H9 (cell line): Measurements from ENCODE around the gene ALKAL2. TPM values are rescaled to one million over a fixed set of nuclear protein-coding genes. Genes with fewer than 3 reads are reported as not detected.

Experiments
- DNase-seq: peaks from one replicate; pipeline ENCODE4 v3.0.0-alpha.2; 2017
- H2AFZ ChIP-seq: one replicate; pipeline ENCODE4 v1.6.1; 2013; ENCODE audit warnings: mild to moderate bottlenecking, low read length, control low read depth, moderate library complexity
- H2AK5ac ChIP-seq: 2 replicates; pipeline ENCODE4 v1.6.1; 2013; ENCODE audit warnings: low read length, control low read depth, mixed read lengths; ENCODE audit not compliant: insufficient read length
- H2BK120ac ChIP-seq: one replicate; pipeline ENCODE4 v1.6.1; 2013; ENCODE audit warnings: low read depth, mild to moderate bottlenecking, low read length, control low read depth, inconsistent platforms; ENCODE audit not compliant: poor library complexity, severe bottlenecking
- H2BK12ac ChIP-seq: 2 replicates; pipeline ENCODE4 v1.6.1; 2013; ENCODE audit warnings: low read length, control low read depth, mixed read lengths, low read depth; ENCODE audit not compliant: insufficient read length
- H2BK15ac ChIP-seq: 2 replicates; pipeline ENCODE4 v1.6.1; 2013; ENCODE audit warnings: low read depth, low read length, control low read depth
- H2BK20ac ChIP-seq: one replicate; pipeline ENCODE4 v1.6.1; 2013; ENCODE audit warnings: low read depth, mild to moderate bottlenecking, low read length, control low read depth, inconsistent platforms; ENCODE audit not compliant: poor library complexity, severe bottlenecking
- H2BK5ac ChIP-seq: 2 replicates; pipeline ENCODE4 v1.6.1; 2013; ENCODE audit warnings: low read length, control low read depth, mixed read lengths; ENCODE audit not compliant: insufficient read length
- H3K14ac ChIP-seq: 2 replicates; pipeline ENCODE4 v1.6.1; 2013; ENCODE audit warnings: low read length, control low read depth; ENCODE audit not compliant: insufficient read depth
- H3K18ac ChIP-seq: 2 replicates; pipeline ENCODE4 v1.6.1; 2013; ENCODE audit warnings: low read depth, mild to moderate bottlenecking, mixed read lengths, low read length, control low read depth; ENCODE audit not compliant: insufficient read length
- H3K23ac ChIP-seq: 2 replicates; pipeline ENCODE4 v1.6.1; 2013; ENCODE audit warnings: low read length, control low read depth, mixed read lengths, low read depth; ENCODE audit not compliant: insufficient read length
- H3K23me2 ChIP-seq: 2 replicates; pipeline ENCODE4 v1.6.1; 2013; ENCODE audit warnings: low read depth, mild to moderate bottlenecking, mixed read lengths, low read length, control low read depth; ENCODE audit not compliant: insufficient read length, poor library complexity, severe bottlenecking
- H3K27ac ChIP-seq: 2 replicates; pipeline ENCODE4 v1.5.1; 2013; ENCODE audit warnings: low read length, control low read depth, mixed read lengths, low read depth; ENCODE audit not compliant: insufficient read length
- H3K27me3 ChIP-seq: 2 replicates; pipeline ENCODE4 v1.6.1; 2013; ENCODE audit warnings: low read length, control low read depth, inconsistent platforms; ENCODE audit not compliant: insufficient read depth
- H3K4ac ChIP-seq: 2 replicates; pipeline ENCODE4 v1.6.1; 2013; ENCODE audit warnings: low read depth, mild to moderate bottlenecking, control low read depth, inconsistent platforms, low read length, moderate library complexity
- H3K4me1 ChIP-seq: 2 replicates; pipeline ENCODE4 v1.6.1; 2013; ENCODE audit warnings: low read length, control low read depth, inconsistent platforms; ENCODE audit not compliant: insufficient read depth
- H3K4me2 ChIP-seq: 2 replicates; pipeline ENCODE4 v1.6.1; 2013; ENCODE audit warnings: low read length, control low read depth, mixed read lengths; ENCODE audit not compliant: insufficient read length, insufficient read depth
- H3K56ac ChIP-seq: 2 replicates; pipeline ENCODE4 v1.6.1; 2013; ENCODE audit warnings: low read depth, mild to moderate bottlenecking, mixed read lengths, low read length, control low read depth; ENCODE audit not compliant: insufficient read length
- H3K79me1 ChIP-seq: 2 replicates; pipeline ENCODE4 v1.6.1; 2013; ENCODE audit warnings: low read depth, mild to moderate bottlenecking, moderate library complexity, low read length, control low read depth, inconsistent platforms; ENCODE audit not compliant: insufficient read depth, poor library complexity, severe bottlenecking
- H3K79me2 ChIP-seq: 2 replicates; pipeline ENCODE4 v1.6.1; 2013; ENCODE audit warnings: low read length, control low read depth, inconsistent platforms; ENCODE audit not compliant: insufficient read depth
- H3K9ac ChIP-seq: 2 replicates; pipeline ENCODE4 v1.6.1; 2013; ENCODE audit warnings: low read length, control low read depth, mixed read lengths; ENCODE audit not compliant: insufficient read length; ENCODE audit errors: extremely low read depth
- H3K9me3 ChIP-seq: one replicate; pipeline ENCODE4 v1.6.1; 2013; ENCODE audit warnings: low read depth, low read length, inconsistent platforms; ENCODE audit not compliant: control insufficient read depth
- H3T11ph ChIP-seq: one replicate; pipeline ENCODE4 v1.6.1; 2013; ENCODE audit warnings: mild to moderate bottlenecking, low read length, control low read depth, inconsistent platforms
- H4K20me1 ChIP-seq: one replicate; pipeline ENCODE4 v1.6.1; 2013; ENCODE audit not compliant: control insufficient read depth, insufficient read length, insufficient read depth
- H4K5ac ChIP-seq: 2 replicates; pipeline ENCODE4 v1.6.1; 2013; ENCODE audit warnings: low read depth, mild to moderate bottlenecking, mixed read lengths, low read length, control low read depth; ENCODE audit not compliant: insufficient read length
- H4K8ac ChIP-seq: replicated peaks from 2 replicates; pipeline ENCODE4 v1.6.1; 2013; ENCODE audit warnings: low read length, control low read depth, mixed read lengths, low read depth; ENCODE audit not compliant: insufficient read length
- H4K91ac ChIP-seq: 2 replicates; pipeline ENCODE4 v1.6.1; 2013; ENCODE audit warnings: low read depth, mild to moderate bottlenecking, moderate library complexity, mixed read lengths, low read length, control low read depth; ENCODE audit not compliant: insufficient read length
- H3K27ac Mint-ChIP-seq, 3 experiments: 2 replicates in 2 of 3; 3 replicates in 1 of 3; pipeline ENCODE4 v1.8.0; 2020 to 2021; ENCODE audit warnings: mixed read lengths in 3 of 3, mild to moderate bottlenecking in 1 of 3, moderate library complexity in 1 of 3
- H3K27me3 Mint-ChIP-seq: 2 replicates; pipeline ENCODE4 v1.8.0; 2021; ENCODE audit warnings: low read depth, mild to moderate bottlenecking, moderate library complexity, mixed read lengths
- H3K36me3 Mint-ChIP-seq, 3 experiments: 2 replicates in 2 of 3; 3 replicates in 1 of 3; pipeline ENCODE4 v1.8.0; 2020 to 2021; ENCODE audit warnings: low read depth in 3 of 3, mixed read lengths in 3 of 3; ENCODE audit not compliant: insufficient read depth in 1 of 3
- H3K4me1 Mint-ChIP-seq, 2 experiments: 2 replicates each; pipeline ENCODE4 v1.8.0; 2020; ENCODE audit warnings: mixed read lengths in 2 of 2
- H3K4me3 Mint-ChIP-seq, 2 experiments: 2 replicates in 1 of 2; 3 replicates in 1 of 2; pipeline ENCODE4 v1.8.0; 2020 to 2021; ENCODE audit warnings: mild to moderate bottlenecking in 2 of 2, mixed read lengths in 2 of 2, moderate library complexity in 1 of 2
- H3K9me3 Mint-ChIP-seq, 2 experiments: 2 replicates in 1 of 2; 3 replicates in 1 of 2; pipeline ENCODE4 v1.8.0; 2020; ENCODE audit warnings: mild to moderate bottlenecking in 2 of 2, mixed read lengths in 2 of 2, moderate library complexity in 1 of 2
- WGBS: extraction: QIAGEN DNeasy Blood & Tissue Kit; methylation state at CpG from one replicate; pipeline ENCODE4 v1.1.7; 2013; ENCODE audit warnings: missing lambda C conversion rate, low lambda C conversion rate, mixed read lengths; ENCODE audit not compliant: insufficient read length; ENCODE audit errors: extremely low coverage; 5-methylcytosine and 5-hydroxymethylcytosine counted together
- total RNA-seq: library from RNA; stranded (reverse); gene quantifications from 2 replicates; pipeline ENCODE4 v1.2.1, GENCODE V29; 2021
- TF ChIP-seq, protein P1 (sequence below): fragments of 200-600 bp; sonication (generic); conservative IDR thresholded peaks from 3 replicates; pipeline ENCODE4 v1.8.0; 2021; ENCODE audit warnings: antibody characterized with exemption, mild to moderate bottlenecking

The ALKAL2 gene
- total RNA-seq, 1 experiment from 2014 or later = 0.48 TPM

DNA sequence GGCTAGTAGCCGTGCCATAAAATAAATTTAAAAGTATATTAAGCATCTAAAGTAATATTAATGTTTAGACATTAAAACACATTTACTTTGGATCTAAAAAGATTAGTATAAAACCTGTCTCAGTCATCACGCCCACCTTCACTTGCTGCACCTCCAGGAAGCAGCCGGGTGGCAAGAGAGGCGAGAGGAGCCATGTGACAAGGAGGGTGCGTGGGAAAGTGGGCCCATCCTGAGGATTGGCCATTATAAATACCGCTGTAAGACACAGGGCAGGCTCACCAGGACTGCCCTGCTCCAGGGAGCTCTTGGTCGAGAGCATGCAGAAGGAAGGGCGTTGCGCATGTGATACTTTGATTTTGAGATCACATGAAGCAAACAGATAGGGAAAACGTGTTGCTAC is 34.4 kb upstream of the ALKAL2 start:
- H3K36me3 Mint-ChIP-seq = peaks cover 0 to 8% (median 6%) of the 10 kb centered on the region in 3 experiments; a peak in 5 of 7 replicates
- Histone ChIP-seq H3K27me3 (no peaks in the 10 kb centered on the region), H3K14ac (no peak overlapping the region), H4K8ac (no peak overlapping the region), H4K91ac (no peak overlapping the region), H3T11ph (no peak overlapping the region), H2BK5ac (no peak overlapping the region), H3K9ac (no peak overlapping the region), H3K79me2 (no peaks in the 10 kb centered on the region), H2BK120ac (no peak overlapping the region), H3K23me2 (no peaks in the 10 kb centered on the region), H4K5ac (no peak overlapping the region), H3K27ac (no peak overlapping the region), H3K9me3 (no peaks in the 10 kb centered on the region), H2BK15ac (no peak overlapping the region), H2AK5ac (no peak overlapping the region), H3K56ac (no peak overlapping the region), H2AFZ (no peak overlapping the region), H3K23ac (no peak overlapping the region), H3K4me2 (no peak overlapping the region), H4K20me1 (no peaks in the 10 kb centered on the region), H3K79me1 (no peaks in the 10 kb centered on the region), H2BK20ac (no peak overlapping the region), H3K4me1 (no peaks in the 10 kb centered on the region), H3K4ac (no peak overlapping the region), H2BK12ac (no peak overlapping the region), H3K18ac (no peak overlapping the region)
- TF ChIP-seq, protein P1, sequence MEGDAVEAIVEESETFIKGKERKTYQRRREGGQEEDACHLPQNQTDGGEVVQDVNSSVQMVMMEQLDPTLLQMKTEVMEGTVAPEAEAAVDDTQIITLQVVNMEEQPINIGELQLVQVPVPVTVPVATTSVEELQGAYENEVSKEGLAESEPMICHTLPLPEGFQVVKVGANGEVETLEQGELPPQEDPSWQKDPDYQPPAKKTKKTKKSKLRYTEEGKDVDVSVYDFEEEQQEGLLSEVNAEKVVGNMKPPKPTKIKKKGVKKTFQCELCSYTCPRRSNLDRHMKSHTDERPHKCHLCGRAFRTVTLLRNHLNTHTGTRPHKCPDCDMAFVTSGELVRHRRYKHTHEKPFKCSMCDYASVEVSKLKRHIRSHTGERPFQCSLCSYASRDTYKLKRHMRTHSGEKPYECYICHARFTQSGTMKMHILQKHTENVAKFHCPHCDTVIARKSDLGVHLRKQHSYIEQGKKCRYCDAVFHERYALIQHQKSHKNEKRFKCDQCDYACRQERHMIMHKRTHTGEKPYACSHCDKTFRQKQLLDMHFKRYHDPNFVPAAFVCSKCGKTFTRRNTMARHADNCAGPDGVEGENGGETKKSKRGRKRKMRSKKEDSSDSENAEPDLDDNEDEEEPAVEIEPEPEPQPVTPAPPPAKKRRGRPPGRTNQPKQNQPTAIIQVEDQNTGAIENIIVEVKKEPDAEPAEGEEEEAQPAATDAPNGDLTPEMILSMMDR = no peak
- peaks cover 7 to 11% of the 10 kb centered on the region in 2 experiments for H3K9me3 Mint-ChIP-seq
- H3K4me3 Mint-ChIP-seq = no peak overlapping the region
- DNase-seq = no peak
- H3K4me1 Mint-ChIP-seq = peaks cover 7% of the 10 kb centered on the region in 2 experiments
- no CpG with 5 or more reads among the region's 10 CpGs for WGBS
- H3K27me3 Mint-ChIP-seq = peaks cover 5% of the 10 kb centered on the region; the same call in 1 of the 2 replicates
- H3K27ac Mint-ChIP-seq = no peak overlapping the region
